NCI-H2171 (cell line): Measurements from ENCODE around the gene SAMD4A.
A peak's percentile ranks its signal among the peaks of the same experiment; 100 is the strongest.

Experiments
- DNase-seq: peaks from one replicate; lab custom pipeline; 2025; lab: John Stamatoyannopoulos, UW

Gene SAMD4A

GRCh38 chr14:54566410-54567223 lies at the start of gene SAMD4A:
SAMD4A (plus strand) TSS chr14:54567128; CDS start chr14:54567917, 789 bp downstream.
- DNase-seq: peak; percentile 46

- DNase-seq: no peak
Observed at GRCh38 chr14:54524410-54524809, 42.5 kb upstream of the SAMD4A start.

- no peak for DNase-seq
Observed at GRCh38 chr14:54528973-54529372, 38.0 kb upstream of the SAMD4A start.

GRCh38 chr14:54529811-54530210 lies 37.1 kb upstream of the SAMD4A start:
- DNase-seq: no peak

GRCh38 chr14:54532111-54533012 lies 34.6 kb upstream of the SAMD4A start:
- DNase-seq: no peak

GRCh38 chr14:54533100-54533499 lies 33.8 kb upstream of the SAMD4A start:
- no peak for DNase-seq

- no peak for DNase-seq
Observed at GRCh38 chr14:54535126-54535525, 31.8 kb upstream of the SAMD4A start.

- no peak for DNase-seq
Observed at GRCh38 chr14:54535646-54536045, 31.3 kb upstream of the SAMD4A start.

- DNase-seq: no peak
Observed at GRCh38 chr14:54537651-54538050, 29.3 kb upstream of the SAMD4A start.

GRCh38 chr14:54538055-54538454 lies 28.9 kb upstream of the SAMD4A start:
- no peak for DNase-seq

GRCh38 chr14:54547583-54547982 lies 19.3 kb upstream of the SAMD4A start:
- DNase-seq: no peak

- DNase-seq: no peak
Observed at GRCh38 chr14:54548491-54548890, 18.4 kb upstream of the SAMD4A start.

GRCh38 chr14:54549862-54550261 lies 17.1 kb upstream of the SAMD4A start:
- DNase-seq: no peak

- DNase-seq: no peak
Observed at GRCh38 chr14:54550514-54550913, 16.4 kb upstream of the SAMD4A start.

- DNase-seq: no peak
Observed at GRCh38 chr14:54554401-54554800, 12.5 kb upstream of the SAMD4A start.

- no peak for DNase-seq
Observed at GRCh38 chr14:54555651-54556050, 11.3 kb upstream of the SAMD4A start.

- no peak for DNase-seq
Observed at GRCh38 chr14:54556535-54556934, 10.4 kb upstream of the SAMD4A start.

- DNase-seq: no peak
Observed at GRCh38 chr14:54562334-54562733, 4.6 kb upstream of the SAMD4A start.

- peak; percentile 37 for DNase-seq
Observed at GRCh38 chr14:54564071-54564867, 2.7 kb upstream of the SAMD4A start.

GRCh38 chr14:54564868-54565784 lies 1.8 kb upstream of the SAMD4A start:
- peak; percentile 63 for DNase-seq

GRCh38 chr14:54565785-54566409 lies 1.0 kb upstream of the SAMD4A start:
- DNase-seq: peak; percentile 65
